Jurkat, Clone E6-1 (cell line): Measurements from ENCODE around the gene ZNF772. TPM values are rescaled to one million over a fixed set of nuclear protein-coding genes. Genes with fewer than 3 reads are reported as not detected.
"Not testable (repeated sequence)": the region's sequence is repeated elsewhere in the genome, so short reads cannot be mapped to it uniquely, and the experiment has no call there.

Experiments
- DNase-seq: peaks from one replicate; pipeline ENCODE4 v3.0.0-alpha.2; 2011; ENCODE audit warnings: low read depth, low spot score
- H3K4me3 ChIP-seq: 2 replicates; pipeline ENCODE4 v1.5.1; 2011; ENCODE audit warnings: mild to moderate bottlenecking, low read length, control low read depth, moderate library complexity
- polyA plus RNA-seq: library from polyadenylated mRNA; unstranded; fragments of >200 nt; gene quantifications from one replicate; pipeline ENCODE4 v1.2.1, GENCODE V29; 2012; ENCODE audit warnings: missing spikeins; ENCODE audit not compliant: insufficient read length, insufficient read depth

ZNF772 gene
- polyA plus RNA-seq = 0.82 TPM

- peak; percentile 85 for DNase-seq
- peak within 1 kb of the TSS; percentile 51 for H3K4me3 ChIP-seq
Measured at GRCh38 chr19:57477191-57478008, at the start of gene ZNF772. ZNF772 (minus strand) TSS chr19:57477566; CDS start chr19:57477309, 257 bp downstream.

GRCh38 chr19:57518021-57518420, 40.7 kb upstream of the ZNF772 start:
- not testable (repeated sequence) for DNase-seq, H3K4me3 ChIP-seq

GRCh38 chr19:57515255-57515654, 37.9 kb upstream of the ZNF772 start:
- no peak for DNase-seq
- no peak overlapping the region for H3K4me3 ChIP-seq

- no peak for DNase-seq
- no peak overlapping the region for H3K4me3 ChIP-seq
Measured at GRCh38 chr19:57512845-57513244, 35.5 kb upstream of the ZNF772 start.

- no peak overlapping the region for H3K4me3 ChIP-seq
Measured at GRCh38 chr19:57511484-57511883, 34.1 kb upstream of the ZNF772 start.

GRCh38 chr19:57506163-57506562, 28.8 kb upstream of the ZNF772 start:
- no peak for DNase-seq
- H3K4me3 ChIP-seq = no peak overlapping the region

More at GRCh38 chr19:57511484-57511883, 34.1 kb upstream of the ZNF772 start:
- DNase-seq = no peak

GRCh38 chr19:57500400-57500799, 23.0 kb upstream of the ZNF772 start:
- peak overlapping the region; percentile 45 for H3K4me3 ChIP-seq
- DNase-seq = not testable (repeated sequence)

- peak within 1 kb of the TSS; percentile 58 for H3K4me3 ChIP-seq
Measured at GRCh38 chr19:57499680-57500395, 22.5 kb upstream of the ZNF772 start, which contains the start of gene ZNF773. ZNF773 (plus strand) TSS chr19:57499938; CDS start chr19:57500081, 143 bp downstream.

GRCh38 chr19:57499332-57499679, 21.9 kb upstream of the ZNF772 start:
- not testable (repeated sequence) for DNase-seq, H3K4me3 ChIP-seq

More at GRCh38 chr19:57499680-57500395, 22.5 kb upstream of the ZNF772 start, which contains the start of gene ZNF773:
- peak; percentile 98 for DNase-seq

GRCh38 chr19:57488299-57488644, 10.9 kb upstream of the ZNF772 start:
- DNase-seq = not testable (repeated sequence)
- H3K4me3 ChIP-seq = peak overlapping the region; percentile 35

- DNase-seq = peak; percentile 88
- peak within 1 kb of the TSS; percentile 76 for H3K4me3 ChIP-seq
Measured at GRCh38 chr19:57487477-57488298, 10.3 kb upstream of the ZNF772 start, which contains the start of gene ZNF419. ZNF419 (plus strand) TSS chr19:57487750; CDS start chr19:57487951, 201 bp downstream.

- no peak for DNase-seq
- H3K4me3 ChIP-seq = no peak overlapping the region
Measured at GRCh38 chr19:57473646-57474045, 3.7 kb downstream of the ZNF772 start.

- no peak overlapping the region for H3K4me3 ChIP-seq
- no peak for DNase-seq
Measured at GRCh38 chr19:57466489-57466888, 10.9 kb downstream of the ZNF772 start.

- peak; percentile 63 for DNase-seq
- no peak overlapping the region for H3K4me3 ChIP-seq
Measured at GRCh38 chr19:57465680-57466381, 11.5 kb downstream of the ZNF772 start.

GRCh38 chr19:57452307-57452706, 25.1 kb downstream of the ZNF772 start:
- no peak for DNase-seq
- no peak overlapping the region for H3K4me3 ChIP-seq

GRCh38 chr19:57443121-57443696, 34.2 kb downstream of the ZNF772 start:
- DNase-seq = no peak
- no peak overlapping the region for H3K4me3 ChIP-seq

GRCh38 chr19:57441979-57442752, 35.2 kb downstream of the ZNF772 start:
- H3K4me3 ChIP-seq = no peak overlapping the region
- DNase-seq = no peak

GRCh38 chr19:57438925-57439324, 38.4 kb downstream of the ZNF772 start:
- DNase-seq = no peak
- H3K4me3 ChIP-seq = no peak overlapping the region
